CD4-positive, CD25-positive, alpha-beta regulatory T cell (primary cell): ENCODE results near the gene RAD51B. TPM values are rescaled to one million over a fixed set of nuclear protein-coding genes. Genes with fewer than 3 reads are reported as not detected.

ENCODE experiments used
- ATAC-seq, 2 donors: fragments of 150-1000 bp; cut with Tn5 transposase; one replicate each; pipeline ENCODE4 v1.10.0; 2021; ENCODE audit warnings: low read depth in 2 of 2, moderate number of reproducible peaks in 2 of 2, moderate library complexity in 1 of 2
- DNase-seq, 3 donors: peaks; one replicate each; pipeline versions ENCODE4 v3.0.0 to v3.0.0-alpha.2; 2012 to 2022; ENCODE audit warnings: mixed read lengths in 1 of 3
- H3K27ac ChIP-seq: one replicate; pipeline ENCODE4 v1.7.0; 2013; ENCODE audit warnings: mild to moderate bottlenecking, low read length; ENCODE audit not compliant: insufficient read depth, poor library complexity, severe bottlenecking
- H3K27me3 ChIP-seq: one replicate; pipeline ENCODE4 v1.7.0; 2013; ENCODE audit warnings: low read length; ENCODE audit not compliant: control insufficient read depth, insufficient read depth
- H3K36me3 ChIP-seq: one replicate; pipeline ENCODE4 v1.7.0; 2013; ENCODE audit warnings: mild to moderate bottlenecking, low read length, moderate library complexity; ENCODE audit not compliant: control insufficient read depth, insufficient read depth
- H3K4me1 ChIP-seq: 2 replicates; pipeline ENCODE4 v1.7.0; 2013; ENCODE audit warnings: mild to moderate bottlenecking, low read length; ENCODE audit not compliant: insufficient read depth, control insufficient read depth, poor library complexity, severe bottlenecking
- H3K4me3 ChIP-seq: one replicate; pipeline ENCODE4 v1.7.0; 2013; ENCODE audit warnings: low read depth, mild to moderate bottlenecking, low read length, moderate library complexity
- H3K9me3 ChIP-seq, 2 experiments: 1 replicate in 1 of 2; 2 replicates in 1 of 2; pipeline ENCODE4 v1.7.0; 2013; ENCODE audit warnings: low read length in 2 of 2, mild to moderate bottlenecking in 1 of 2, moderate library complexity in 1 of 2; ENCODE audit not compliant: control insufficient read depth in 2 of 2
- H3K27ac Mint-ChIP-seq, 3 donors: one replicate each; pipeline ENCODE4 v1.8.0; 2020 to 2022; ENCODE audit warnings: mild to moderate bottlenecking in 3 of 3, mixed read lengths in 3 of 3, moderate library complexity in 2 of 3
- H3K27me3 Mint-ChIP-seq: one replicate; pipeline ENCODE4 v1.8.0; 2022; ENCODE audit warnings: mild to moderate bottlenecking, mixed read lengths
- H3K36me3 Mint-ChIP-seq: one replicate; pipeline ENCODE4 v1.8.0; 2020; ENCODE audit warnings: mixed read lengths
- H3K4me1 Mint-ChIP-seq, 4 donors: one replicate each; pipeline ENCODE4 v1.8.0; 2020 to 2022; ENCODE audit warnings: mixed read lengths in 4 of 4, mild to moderate bottlenecking in 1 of 4
- H3K4me3 Mint-ChIP-seq, 4 donors: one replicate each; pipeline ENCODE4 v1.8.0; 2020 to 2022; ENCODE audit warnings: mild to moderate bottlenecking in 4 of 4, mixed read lengths in 4 of 4, moderate library complexity in 3 of 4
- H3K9me3 Mint-ChIP-seq, 7 donors: one replicate each; pipeline ENCODE4 v1.8.0; 2020 to 2022; ENCODE audit warnings: mixed read lengths in 7 of 7, mild to moderate bottlenecking in 3 of 7, moderate library complexity in 2 of 7
- polyA plus RNA-seq, 4 donors: library from polyadenylated mRNA; unstranded; fragments of 300-500 nt; fragmentation: Illumina TruSeq; gene quantifications; one replicate each; pipeline ENCODE4 v1.2.3, GENCODE V29; 2021
- total RNA-seq: library from RNA; stranded (reverse); gene quantifications from one replicate; pipeline ENCODE4 v1.2.3, GENCODE V29; 2022

RAD51B gene
- total and polyA plus RNA-seq, 5 donors from 2014 or later = 19.1 to 40.2 (median 28.1) TPM

DNA sequence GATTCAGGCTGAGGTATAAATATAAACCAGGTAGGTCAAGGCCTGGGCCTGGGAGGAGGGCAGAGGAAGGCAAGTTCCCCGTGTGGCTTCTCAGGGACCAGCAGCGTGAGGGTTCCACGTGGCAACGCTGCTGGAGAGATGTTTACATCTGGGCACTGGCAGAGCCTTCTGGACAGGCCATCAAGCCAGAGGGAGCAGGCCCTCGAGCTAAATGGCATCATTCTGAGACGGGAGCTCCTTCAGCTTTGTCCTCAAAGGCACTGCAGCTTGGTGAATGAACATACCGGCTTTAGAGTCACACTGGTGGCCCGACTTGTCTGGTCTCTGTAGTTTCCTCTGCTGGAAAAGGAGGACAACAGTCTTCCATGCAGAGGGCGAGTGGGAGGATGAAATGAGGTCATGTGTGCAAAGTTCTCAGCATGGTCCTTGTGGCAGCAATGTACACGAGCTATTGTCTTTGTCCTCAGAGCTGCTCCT is 742.0 kb downstream of the RAD51B start:
- peaks cover 11% of the 10 kb centered on the region for H3K4me1 ChIP-seq
- H3K9me3 Mint-ChIP-seq = peaks cover 0 to 1% (median 0%) of the 10 kb centered on the region in 7 donors
- peak overlapping the region in 1 of 3 donors; percentile 23 for H3K27ac Mint-ChIP-seq
- H3K27ac ChIP-seq = no peak overlapping the region
- H3K4me1 Mint-ChIP-seq = peaks cover 0 to 44% (median 16%) of the 10 kb centered on the region in 4 donors
- H3K27me3 Mint-ChIP-seq = no peaks in the 10 kb centered on the region
- no peak overlapping the region for H3K4me3 Mint-ChIP-seq
- H3K36me3 Mint-ChIP-seq = peaks cover 4% of the 10 kb centered on the region
- no peak overlapping the region for H3K4me3 ChIP-seq
- no peaks in the 10 kb centered on the region for H3K27me3 ChIP-seq
- H3K9me3 ChIP-seq = no peaks in the 10 kb centered on the region
- DNase-seq = no peak
- no peaks in the 10 kb centered on the region for H3K36me3 ChIP-seq
- no peak for ATAC-seq

DNA sequence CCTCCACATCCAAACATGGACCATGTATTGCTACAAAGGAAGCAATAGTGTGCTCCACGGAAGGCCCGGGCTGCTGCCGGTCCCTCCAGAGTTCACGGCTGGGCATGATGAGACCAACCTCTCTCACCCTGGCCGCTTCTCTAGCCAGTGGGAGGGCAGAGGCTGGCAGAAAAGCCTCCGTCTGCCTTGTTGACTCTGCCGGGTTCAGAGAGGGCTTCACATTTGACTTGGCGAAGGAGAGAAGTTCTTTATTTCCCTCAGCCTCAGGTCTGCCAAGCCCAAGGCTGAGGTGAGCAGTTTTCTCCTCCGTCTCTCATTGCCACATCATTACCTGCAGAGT is 743.3 kb downstream of the RAD51B start:
- H3K36me3 Mint-ChIP-seq = peaks cover 4% of the 10 kb centered on the region
- ATAC-seq (no peak), DNase-seq (no peak)
- H3K9me3 Mint-ChIP-seq = peaks cover 0 to 3% (median 0%) of the 10 kb centered on the region in 7 donors
- H3K27me3 ChIP-seq = no peaks in the 10 kb centered on the region
- no peaks in the 10 kb centered on the region for H3K36me3 ChIP-seq
- no peak overlapping the region for H3K4me3 ChIP-seq
- H3K9me3 ChIP-seq = no peaks in the 10 kb centered on the region
- no peaks in the 10 kb centered on the region for H3K27me3 Mint-ChIP-seq
- peak overlapping the region in 1 of 3 donors; percentile 26 for H3K27ac Mint-ChIP-seq
- peaks cover 0 to 37% (median 14%) of the 10 kb centered on the region in 4 donors for H3K4me1 Mint-ChIP-seq
- H3K4me3 Mint-ChIP-seq = no peak overlapping the region
- H3K4me1 ChIP-seq = peaks cover 11% of the 10 kb centered on the region
- no peak overlapping the region for H3K27ac ChIP-seq

DNA sequence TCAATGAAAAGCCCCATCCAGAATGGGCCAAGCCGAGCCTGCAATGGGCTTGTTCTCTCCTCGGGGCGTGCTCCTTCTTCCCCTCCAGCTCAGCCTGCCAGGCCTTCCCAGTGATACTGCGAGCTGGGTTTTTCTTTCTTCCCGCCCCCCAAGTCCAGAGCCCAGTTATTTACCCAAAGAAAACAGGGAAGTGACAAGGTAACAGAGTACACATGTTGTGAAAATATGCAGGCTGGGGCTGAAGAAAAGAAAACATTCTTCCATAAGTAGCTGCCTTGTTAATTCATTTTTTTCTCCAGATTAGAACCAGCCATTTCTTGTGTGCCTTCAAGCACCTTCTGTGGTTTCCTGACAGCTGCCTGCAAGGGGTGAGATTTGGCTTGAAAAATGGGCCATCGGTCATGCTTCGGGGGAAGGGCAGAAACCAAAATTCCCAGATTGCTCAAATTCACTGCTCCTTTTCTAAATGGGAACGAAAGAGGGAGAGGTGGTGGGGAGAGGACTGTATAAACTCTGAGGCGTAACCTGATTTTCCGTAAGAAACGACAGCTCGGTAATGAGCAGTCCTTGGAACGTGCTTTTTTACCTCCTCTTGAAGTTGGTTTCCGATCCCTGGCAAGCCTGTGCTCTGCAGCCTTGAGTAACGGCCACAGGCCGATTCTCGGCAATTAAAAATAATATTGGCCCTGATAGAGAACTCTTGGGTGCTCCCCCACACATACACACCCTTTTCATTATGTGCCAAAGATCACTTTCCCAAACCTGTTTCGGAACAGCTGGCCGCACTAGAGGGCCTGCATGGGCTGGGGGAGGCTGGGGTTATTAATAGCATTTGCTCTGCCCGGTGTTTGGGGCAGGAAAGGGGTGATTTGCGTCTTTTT is 743.9 kb downstream of the RAD51B start:
- ATAC-seq (no peak), DNase-seq (no peak)
- H3K36me3 Mint-ChIP-seq = peaks cover 4% of the 10 kb centered on the region
- no peaks in the 10 kb centered on the region for H3K27me3 Mint-ChIP-seq
- no peak overlapping the region for H3K4me3 Mint-ChIP-seq
- peaks cover 0 to 3% (median 0%) of the 10 kb centered on the region in 7 donors for H3K9me3 Mint-ChIP-seq
- H3K27me3 ChIP-seq = no peaks in the 10 kb centered on the region
- H3K27ac Mint-ChIP-seq = peak overlapping the region in 2 of 3 donors; percentile 15 to 36
- H3K4me3 ChIP-seq = no peak overlapping the region
- no peaks in the 10 kb centered on the region for H3K9me3 ChIP-seq
- H3K4me1 ChIP-seq = peaks cover 11% of the 10 kb centered on the region
- H3K36me3 ChIP-seq = no peaks in the 10 kb centered on the region
- peaks cover 0 to 35% (median 14%) of the 10 kb centered on the region in 4 donors for H3K4me1 Mint-ChIP-seq
- H3K27ac ChIP-seq = no peak overlapping the region

DNA sequence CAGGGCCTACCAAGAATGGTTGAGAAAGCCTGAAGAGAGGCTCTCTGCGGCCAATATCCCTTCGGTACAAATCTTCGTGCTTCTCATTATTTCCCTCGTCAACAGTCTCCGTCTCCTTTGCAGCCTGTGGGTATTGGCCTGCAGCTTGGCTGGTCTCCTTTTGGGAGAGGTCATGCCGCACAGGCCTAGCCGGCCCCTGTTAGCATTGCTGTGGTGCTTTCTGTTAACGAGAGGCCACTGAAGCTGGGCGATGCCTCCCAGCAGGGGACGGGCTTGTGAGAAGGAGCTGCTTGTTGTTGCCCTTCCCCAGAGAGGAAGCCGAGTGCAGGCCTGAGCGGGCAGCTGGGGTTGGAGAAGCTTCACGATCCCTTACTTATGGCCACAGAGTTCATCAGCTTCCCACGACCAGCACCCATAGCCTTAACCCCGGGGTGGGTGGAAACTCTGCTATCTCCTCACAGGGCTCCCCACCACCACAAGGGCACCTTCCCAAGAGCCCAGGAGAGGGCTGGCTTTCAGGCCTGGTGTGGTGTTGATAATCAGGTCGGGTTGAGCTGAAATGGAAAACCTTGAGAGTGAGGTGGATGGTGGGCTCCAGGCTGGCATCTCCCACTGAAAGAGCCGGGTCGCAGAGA is 744.7 kb downstream of the RAD51B start:
- Mint-ChIP-seq H3K9me3 (peaks cover 0 to 3% (median 0%) of the 10 kb centered on the region in 7 donors), H3K36me3 (peaks cover 4% of the 10 kb centered on the region), H3K27me3 (no peaks in the 10 kb centered on the region), H3K27ac (peak overlapping the region in 2 of 3 donors; percentile 38 to 89), H3K4me3 (no peak overlapping the region), H3K4me1 (peaks cover 0 to 34% (median 14%) of the 10 kb centered on the region in 4 donors)
- H3K27me3 ChIP-seq = no peaks in the 10 kb centered on the region
- no peak for DNase-seq
- no peaks in the 10 kb centered on the region for H3K9me3 ChIP-seq
- H3K4me1 ChIP-seq = peaks cover 11% of the 10 kb centered on the region
- H3K27ac ChIP-seq = no peak overlapping the region
- no peak overlapping the region for H3K4me3 ChIP-seq
- no peak for ATAC-seq
- no peaks in the 10 kb centered on the region for H3K36me3 ChIP-seq

GRCh38 chr14:68564826-68565759 is 745.5 kb downstream of the RAD51B start:
- no peaks in the 10 kb centered on the region for H3K9me3 ChIP-seq
- H3K36me3 ChIP-seq = no peaks in the 10 kb centered on the region
- no peak overlapping the region for H3K27ac ChIP-seq
- Mint-ChIP-seq H3K4me1 (peaks cover 0 to 34% (median 14%) of the 10 kb centered on the region in 4 donors), H3K36me3 (peaks cover 4% of the 10 kb centered on the region), H3K27ac (peak overlapping the region; percentile 45 to 89 (median 86)), H3K4me3 (no peak overlapping the region), H3K9me3 (peaks cover 0 to 3% (median 0%) of the 10 kb centered on the region in 7 donors), H3K27me3 (no peaks in the 10 kb centered on the region)
- peaks cover 11% of the 10 kb centered on the region for H3K4me1 ChIP-seq
- ATAC-seq = peak; percentile 28 to 56
- no peaks in the 10 kb centered on the region for H3K27me3 ChIP-seq
- H3K4me3 ChIP-seq = no peak overlapping the region
- peak in 2 of 3 donors; percentile 12 to 66 for DNase-seq

DNA sequence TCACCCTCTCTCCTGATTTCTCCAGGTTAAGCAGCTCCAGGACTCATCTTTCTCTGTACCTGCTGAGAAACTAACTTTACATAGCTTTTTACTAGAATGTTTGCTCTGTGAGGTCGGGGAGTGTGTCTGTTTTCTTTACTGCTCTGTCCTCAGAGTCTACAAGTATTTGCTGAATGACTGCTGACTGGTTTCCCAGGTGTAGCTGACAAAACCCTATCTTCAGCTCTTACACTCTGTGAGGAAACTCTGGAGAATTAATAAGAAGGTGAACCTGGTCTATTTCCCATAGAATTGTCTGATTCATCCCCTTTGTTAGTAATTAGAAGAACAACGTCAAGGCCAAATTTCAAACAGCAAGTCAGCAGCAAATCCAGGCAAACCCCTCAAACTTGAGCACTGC is 746.5 kb downstream of the RAD51B start:
- Histone ChIP-seq H3K9me3 (no peaks in the 10 kb centered on the region), H3K4me3 (no peak overlapping the region), H3K27ac (no peak overlapping the region), H3K4me1 (peaks cover 11% of the 10 kb centered on the region), H3K36me3 (no peaks in the 10 kb centered on the region), H3K27me3 (no peaks in the 10 kb centered on the region)
- Mint-ChIP-seq H3K4me3 (no peak overlapping the region), H3K36me3 (peaks cover 4% of the 10 kb centered on the region), H3K9me3 (peaks cover 0 to 3% (median 0%) of the 10 kb centered on the region in 7 donors), H3K27ac (peak overlapping the region in 2 of 3 donors; percentile 86 to 89), H3K27me3 (no peaks in the 10 kb centered on the region), H3K4me1 (peaks cover 0 to 34% (median 14%) of the 10 kb centered on the region in 4 donors)
- ATAC-seq (no peak), DNase-seq (no peak)
